Measurements from ENCODE around the gene DNAI7. TPM values are rescaled to one million over a fixed set of nuclear protein-coding genes. Genes with fewer than 3 reads are reported as not detected.

Gene DNAI7, protein sequence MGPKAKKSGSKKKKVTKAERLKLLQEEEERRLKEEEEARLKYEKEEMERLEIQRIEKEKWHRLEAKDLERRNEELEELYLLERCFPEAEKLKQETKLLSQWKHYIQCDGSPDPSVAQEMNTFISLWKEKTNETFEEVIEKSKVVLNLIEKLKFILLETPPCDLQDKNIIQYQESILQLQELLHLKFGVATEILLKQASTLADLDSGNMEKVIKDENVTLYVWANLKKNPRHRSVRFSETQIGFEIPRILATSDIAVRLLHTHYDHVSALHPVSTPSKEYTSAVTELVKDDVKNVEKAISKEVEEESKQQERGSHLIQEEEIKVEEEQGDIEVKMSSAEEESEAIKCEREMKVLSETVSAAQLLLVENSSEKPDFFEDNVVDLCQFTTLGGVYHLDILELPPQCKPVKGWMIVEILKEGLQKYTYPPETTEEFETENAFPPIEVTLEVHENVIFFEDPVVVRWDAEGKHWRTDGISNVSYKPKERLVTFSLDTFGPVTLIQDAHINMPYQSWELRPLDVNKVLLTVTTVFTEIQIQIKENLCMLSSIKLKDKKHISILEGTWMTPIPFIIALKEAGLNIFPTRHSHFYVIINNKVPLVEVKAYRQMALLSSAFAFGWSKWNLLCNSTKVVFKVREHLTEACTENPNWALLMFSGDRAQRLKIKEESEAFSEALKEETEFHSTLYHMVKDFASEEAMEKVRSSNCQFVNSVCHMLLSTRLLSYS
- total RNA-seq: not detected

DNA sequence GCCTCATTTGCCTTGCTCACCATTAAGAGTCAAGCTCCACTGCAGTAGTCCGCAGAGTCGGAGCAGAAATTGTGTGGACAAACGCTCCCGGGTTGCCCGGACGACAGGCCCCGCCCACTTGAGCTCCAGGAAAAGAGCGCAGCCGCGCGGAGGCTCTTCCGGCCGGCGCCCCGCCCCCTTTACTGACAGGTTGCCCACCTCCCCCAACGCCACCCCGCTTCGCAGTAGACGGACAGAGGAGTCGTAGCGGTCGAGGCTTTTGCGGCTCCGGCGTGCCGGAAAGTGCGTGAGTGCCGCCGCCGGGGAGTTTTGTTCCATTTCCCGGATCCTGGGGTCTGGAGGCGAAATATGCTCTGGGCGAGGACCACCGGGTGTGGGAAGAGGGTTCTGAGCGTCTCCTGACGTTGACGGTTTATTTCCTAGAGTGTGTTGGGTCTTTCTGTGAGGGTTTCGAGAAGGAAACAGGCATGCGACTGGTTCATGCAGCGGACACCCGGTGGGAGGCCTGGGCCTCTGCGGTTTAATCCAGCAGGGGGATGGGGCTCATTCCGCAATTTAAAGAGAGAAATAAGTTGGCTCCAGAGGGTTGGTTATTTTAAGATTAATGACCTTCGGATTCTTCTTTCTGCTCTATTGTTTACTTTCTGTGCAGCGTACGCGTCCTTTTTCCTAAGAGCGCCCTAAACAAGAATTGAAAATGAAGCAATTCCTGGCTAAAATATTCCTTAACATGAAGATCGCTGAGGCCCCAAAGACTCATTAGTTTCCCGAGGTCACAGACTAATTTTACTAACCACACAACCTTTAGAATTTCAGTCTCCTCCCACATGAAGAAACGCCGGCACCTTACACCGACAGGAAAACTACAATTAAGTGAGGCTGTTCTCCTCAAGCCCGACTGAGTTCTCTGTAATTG is at the start of gene DNAI7, which contains the start of gene ETFRF1:
Gene DNAI7, minus strand, starts transcription at position 105 of the 916 bp plus-strand sequence. Its CDS starts 82 bp downstream, at position 23.
Gene ETFRF1, plus strand, starts transcription at position 182 of the 916 bp plus-strand sequence. CDS start 8,720 bp downstream, outside the sequence.
- peaks cover 2% of the 10 kb centered on the region for H3K36me3 Mint-ChIP-seq (ENCODE audit: insufficient read depth)
- no peaks in the 10 kb centered on the region for H3K9me3 Mint-ChIP-seq
- H3K4me1 Mint-ChIP-seq (ENCODE audit: low read depth): peaks cover 20% of the 10 kb centered on the region
- peak; percentile 97 to 99 for ATAC-seq
- H3K4me3 Mint-ChIP-seq: peak within 1 kb of the TSS; percentile 87
- DNase-seq: peak; percentile 93
- H3K27me3 Mint-ChIP-seq (ENCODE audit: low read depth): no peaks in the 10 kb centered on the region

DNA sequence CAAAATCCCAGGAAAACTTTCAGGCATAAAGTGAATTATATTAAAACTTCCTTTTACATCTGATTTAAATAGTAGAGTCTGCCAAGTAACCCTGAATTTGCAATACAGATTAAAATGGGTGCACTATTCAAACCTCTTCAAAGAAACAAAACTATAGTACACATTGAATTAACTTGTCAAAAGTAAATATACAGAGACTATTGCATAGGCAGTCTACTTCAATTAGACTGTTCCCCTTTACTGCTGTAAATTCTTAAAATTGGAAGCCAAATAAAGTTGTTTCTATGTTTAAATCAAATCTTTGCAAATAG is 48.7 kb upstream of the DNAI7 start:
- Mint-ChIP-seq H3K4me1 (ENCODE audit: low read depth) (peaks cover 40% of the 10 kb centered on the region), H3K9me3 (no peaks in the 10 kb centered on the region), H3K27me3 (ENCODE audit: low read depth) (no peaks in the 10 kb centered on the region), H3K36me3 (ENCODE audit: insufficient read depth) (peaks cover 24% of the 10 kb centered on the region), H3K4me3 (no peak overlapping the region)
- no peak for ATAC-seq
- DNase-seq: no peak

DNA sequence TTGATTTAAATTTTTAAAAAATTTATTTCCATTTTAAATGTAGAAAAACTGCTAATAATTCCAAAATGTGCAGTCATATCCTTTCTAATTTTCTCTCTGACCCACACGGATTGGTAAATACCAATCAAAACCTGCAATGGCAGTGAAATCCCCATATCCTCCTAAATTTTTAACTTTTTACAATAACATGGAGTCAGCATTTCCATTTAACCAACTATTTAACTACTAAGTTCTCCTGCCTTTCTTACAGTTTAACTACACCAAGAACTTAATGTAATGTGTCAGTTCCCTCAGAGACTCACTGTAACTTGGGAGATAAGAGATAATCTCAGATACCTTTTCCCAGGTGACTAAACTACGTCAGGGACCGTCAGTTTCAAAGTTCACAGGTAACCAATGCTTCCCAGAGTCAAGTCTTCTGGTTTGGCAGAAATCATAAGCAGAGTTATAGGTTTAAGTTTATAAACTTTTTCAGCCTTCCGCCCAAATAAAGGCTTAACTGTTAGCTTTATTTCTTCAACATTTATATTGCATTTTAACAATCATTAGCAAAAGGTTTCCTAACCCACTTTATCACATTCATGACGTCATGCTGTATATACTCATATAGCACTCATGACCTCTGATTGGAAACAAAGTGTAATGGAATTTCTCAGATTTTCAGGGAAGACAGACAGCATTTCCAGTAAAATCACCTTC is 48.2 kb upstream of the DNAI7 start:
- no peak overlapping the region for H3K4me3 Mint-ChIP-seq
- H3K27me3 Mint-ChIP-seq (ENCODE audit: low read depth): no peaks in the 10 kb centered on the region
- no peak for DNase-seq
- H3K36me3 Mint-ChIP-seq (ENCODE audit: insufficient read depth): peaks cover 27% of the 10 kb centered on the region
- no peaks in the 10 kb centered on the region for H3K9me3 Mint-ChIP-seq
- no peak for ATAC-seq
- H3K4me1 Mint-ChIP-seq (ENCODE audit: low read depth): peaks cover 36% of the 10 kb centered on the region

DNA sequence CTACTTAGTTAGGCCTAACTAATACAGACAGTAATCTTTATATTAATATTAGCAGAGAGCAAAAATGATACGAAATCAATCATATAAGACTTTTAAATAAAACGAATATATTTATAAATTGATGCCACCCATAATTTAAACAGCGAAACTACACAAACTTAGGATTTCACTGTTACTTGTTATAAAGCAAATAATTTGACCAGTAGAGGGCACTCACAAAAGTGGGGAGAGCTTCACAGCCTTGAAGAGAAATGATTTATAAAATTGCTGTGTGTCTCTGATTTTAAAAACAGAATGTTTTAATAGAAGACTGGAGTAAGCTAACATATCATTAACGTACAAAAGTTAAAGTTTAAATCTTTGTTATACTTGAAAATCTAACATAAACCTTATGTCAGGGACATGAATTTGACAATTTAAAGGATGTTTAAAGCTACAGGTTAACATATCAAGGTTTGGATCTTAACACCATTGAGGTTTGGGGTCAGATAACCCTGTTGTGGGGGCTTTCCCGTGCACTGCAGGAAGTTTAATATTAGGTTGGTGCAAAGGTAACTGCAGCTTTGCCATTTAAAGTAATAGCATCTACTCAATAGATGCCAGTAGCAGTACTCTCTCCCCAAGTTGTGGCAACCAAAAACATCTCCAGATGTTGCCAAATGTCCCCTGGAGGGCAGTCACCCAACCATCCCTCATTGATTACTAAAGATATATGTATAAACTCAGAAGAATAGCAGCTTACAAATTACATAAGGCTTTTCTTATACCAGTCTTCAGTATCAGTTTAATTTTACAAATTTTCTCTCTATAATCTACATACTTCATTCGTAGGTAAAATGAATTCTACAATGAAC is 46.4 kb upstream of the DNAI7 start:
- Mint-ChIP-seq H3K27me3 (ENCODE audit: low read depth) (no peaks in the 10 kb centered on the region), H3K4me1 (ENCODE audit: low read depth) (peaks cover 30% of the 10 kb centered on the region), H3K36me3 (ENCODE audit: insufficient read depth) (peaks cover 38% of the 10 kb centered on the region), H3K4me3 (no peak overlapping the region), H3K9me3 (no peaks in the 10 kb centered on the region)
- peak; percentile 52 to 63 for ATAC-seq
- no peak for DNase-seq

DNA sequence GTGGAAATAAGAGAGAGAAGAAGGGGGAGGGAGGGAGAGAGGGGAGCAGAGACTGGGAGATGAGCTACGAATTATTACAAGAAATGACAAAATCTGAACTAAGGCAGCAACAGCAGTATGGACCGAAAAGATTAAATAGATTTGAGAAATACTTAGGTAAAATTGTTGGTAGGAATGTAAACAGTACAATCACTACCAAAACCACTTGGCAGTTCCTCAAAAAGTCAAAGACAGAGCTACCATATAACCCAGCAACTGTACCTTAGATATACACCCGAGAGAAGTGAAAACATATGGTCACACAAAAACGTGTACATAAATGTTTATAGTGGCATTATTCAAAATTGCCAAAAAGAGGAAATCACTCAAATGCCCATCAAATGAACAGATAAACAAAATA is 41.7 kb upstream of the DNAI7 start:
- Mint-ChIP-seq H3K9me3 (no peaks in the 10 kb centered on the region), H3K36me3 (ENCODE audit: insufficient read depth) (peaks cover 41% of the 10 kb centered on the region), H3K4me3 (no peak overlapping the region), H3K4me1 (ENCODE audit: low read depth) (peaks cover 20% of the 10 kb centered on the region), H3K27me3 (ENCODE audit: low read depth) (no peaks in the 10 kb centered on the region)
- no peak for ATAC-seq
- DNase-seq: no peak

DNA sequence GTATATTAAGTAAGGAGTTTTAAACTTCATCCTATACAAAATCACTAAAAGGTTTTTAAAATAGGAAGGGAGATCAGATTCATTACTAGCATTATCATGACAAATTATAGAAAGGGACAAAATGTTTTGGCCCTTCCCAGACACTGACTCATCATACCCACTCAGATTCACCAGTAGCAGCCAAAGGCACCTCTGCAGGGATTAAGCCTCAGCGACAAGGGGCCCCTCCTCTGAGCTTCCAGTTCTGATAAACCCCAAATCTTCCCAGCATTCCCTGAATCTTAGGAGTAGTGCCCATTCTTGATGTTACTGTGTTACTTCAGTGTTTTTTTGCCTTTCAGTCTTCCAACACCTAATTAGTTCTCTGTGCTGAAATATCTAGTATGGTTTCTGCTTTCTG is 41.2 kb upstream of the DNAI7 start:
- H3K36me3 Mint-ChIP-seq (ENCODE audit: insufficient read depth): peaks cover 41% of the 10 kb centered on the region
- peaks cover 17% of the 10 kb centered on the region for H3K4me1 Mint-ChIP-seq (ENCODE audit: low read depth)
- no peaks in the 10 kb centered on the region for H3K27me3 Mint-ChIP-seq (ENCODE audit: low read depth)
- no peak overlapping the region for H3K4me3 Mint-ChIP-seq
- DNase-seq (no peak), ATAC-seq (no peak)
- no peaks in the 10 kb centered on the region for H3K9me3 Mint-ChIP-seq

DNA sequence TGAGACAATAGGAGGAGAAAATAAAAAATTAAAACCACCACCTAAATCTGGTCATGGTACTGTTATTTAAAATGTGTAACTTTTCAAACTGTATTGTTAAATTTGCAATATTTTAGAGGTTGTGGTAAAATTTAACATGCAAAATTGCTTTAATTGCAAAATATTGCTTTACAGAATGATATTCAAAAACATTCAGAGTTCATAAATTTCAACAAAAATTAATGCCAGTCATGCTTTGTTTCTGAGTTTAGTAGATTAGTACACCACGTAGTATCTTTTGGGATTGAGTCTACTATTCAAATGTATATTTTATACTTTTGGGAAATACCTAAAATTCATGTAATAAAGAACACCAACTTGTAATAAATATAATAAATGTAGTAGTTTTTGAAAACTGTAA is 18.4 kb upstream of the DNAI7 start:
- Mint-ChIP-seq H3K9me3 (no peaks in the 10 kb centered on the region), H3K4me1 (ENCODE audit: low read depth) (peaks cover 4% of the 10 kb centered on the region)

DNA sequence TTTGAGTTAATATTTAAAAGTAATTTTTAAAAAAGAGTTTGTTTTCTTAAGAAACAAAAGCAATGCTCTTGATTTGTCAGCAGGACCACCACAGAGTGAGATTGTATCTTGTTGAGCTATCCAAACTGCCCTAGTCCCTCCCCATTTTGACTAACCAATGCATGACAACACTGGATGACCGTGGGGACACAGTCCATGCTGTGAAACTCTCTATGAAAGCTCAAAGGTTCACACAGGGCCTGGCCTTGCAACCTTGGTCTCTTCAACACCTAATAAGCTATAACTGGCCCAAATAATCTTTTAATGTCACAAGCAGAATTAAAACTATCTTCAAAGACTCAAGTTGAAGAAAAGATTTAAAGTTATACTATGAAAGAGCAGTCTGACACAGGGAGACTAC is 13.6 kb upstream of the DNAI7 start:
- ATAC-seq (no peak), DNase-seq (no peak)
- peaks cover 9% of the 10 kb centered on the region for H3K36me3 Mint-ChIP-seq (ENCODE audit: insufficient read depth)
- H3K4me1 Mint-ChIP-seq (ENCODE audit: low read depth): peaks cover 6% of the 10 kb centered on the region
- no peaks in the 10 kb centered on the region for H3K9me3 Mint-ChIP-seq
- H3K4me3 Mint-ChIP-seq: no peak overlapping the region
- H3K27me3 Mint-ChIP-seq (ENCODE audit: low read depth): no peaks in the 10 kb centered on the region

More for the DNA sequence above, 18.4 kb upstream of the DNAI7 start:
- no peaks in the 10 kb centered on the region for H3K27me3 Mint-ChIP-seq (ENCODE audit: low read depth)
- no peak overlapping the region for H3K4me3 Mint-ChIP-seq
- no peak for ATAC-seq
- DNase-seq: no peak
- peaks cover 10% of the 10 kb centered on the region for H3K36me3 Mint-ChIP-seq (ENCODE audit: insufficient read depth)

DNA sequence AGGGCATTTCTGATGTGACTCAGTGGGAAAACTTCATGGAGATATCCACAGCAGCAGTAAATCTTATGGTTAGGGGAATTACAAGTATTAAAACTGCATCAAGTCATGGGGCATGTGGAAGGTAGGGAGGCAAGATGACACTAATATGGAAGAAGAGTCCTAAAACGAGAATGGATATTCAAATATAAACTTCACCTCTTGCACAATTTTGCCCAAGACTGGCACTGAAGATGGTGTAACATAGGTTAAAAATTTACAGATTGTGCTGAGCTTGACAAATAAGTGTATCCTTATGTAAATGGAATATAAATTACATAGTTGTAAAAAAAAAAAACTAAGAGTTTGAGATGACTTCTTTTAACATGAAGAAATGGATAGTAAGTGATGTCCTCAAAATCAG is 12.9 kb upstream of the DNAI7 start:
- ATAC-seq (no peak), DNase-seq (no peak)
- H3K36me3 Mint-ChIP-seq (ENCODE audit: insufficient read depth): peaks cover 14% of the 10 kb centered on the region
- no peaks in the 10 kb centered on the region for H3K27me3 Mint-ChIP-seq (ENCODE audit: low read depth)
- no peaks in the 10 kb centered on the region for H3K9me3 Mint-ChIP-seq
- no peak overlapping the region for H3K4me3 Mint-ChIP-seq
- H3K4me1 Mint-ChIP-seq (ENCODE audit: low read depth): peaks cover 9% of the 10 kb centered on the region

DNA sequence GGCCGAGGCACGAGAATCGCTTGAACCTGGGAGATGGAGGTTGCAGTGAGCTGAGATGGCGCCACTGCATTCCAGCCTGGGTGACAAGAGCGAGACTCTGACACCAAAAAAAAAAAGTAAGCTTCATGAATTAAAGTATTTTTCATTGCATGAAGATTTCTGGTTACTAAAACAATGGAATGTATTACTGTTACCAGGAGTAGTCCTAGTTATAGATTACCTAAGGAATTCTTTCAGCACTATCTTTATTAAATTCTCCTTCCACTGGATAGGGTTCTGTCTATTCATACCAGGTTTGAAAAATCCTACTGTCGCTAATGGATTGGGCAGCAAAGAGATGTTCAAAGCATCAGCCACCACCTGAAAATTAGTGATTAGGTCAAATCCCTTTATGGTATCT is 12.5 kb upstream of the DNAI7 start:
- no peaks in the 10 kb centered on the region for H3K9me3 Mint-ChIP-seq
- H3K27me3 Mint-ChIP-seq (ENCODE audit: low read depth): no peaks in the 10 kb centered on the region
- peaks cover 14% of the 10 kb centered on the region for H3K36me3 Mint-ChIP-seq (ENCODE audit: insufficient read depth)
- peaks cover 9% of the 10 kb centered on the region for H3K4me1 Mint-ChIP-seq (ENCODE audit: low read depth)
- ATAC-seq (no peak), DNase-seq (no peak)
- no peak overlapping the region for H3K4me3 Mint-ChIP-seq

DNA sequence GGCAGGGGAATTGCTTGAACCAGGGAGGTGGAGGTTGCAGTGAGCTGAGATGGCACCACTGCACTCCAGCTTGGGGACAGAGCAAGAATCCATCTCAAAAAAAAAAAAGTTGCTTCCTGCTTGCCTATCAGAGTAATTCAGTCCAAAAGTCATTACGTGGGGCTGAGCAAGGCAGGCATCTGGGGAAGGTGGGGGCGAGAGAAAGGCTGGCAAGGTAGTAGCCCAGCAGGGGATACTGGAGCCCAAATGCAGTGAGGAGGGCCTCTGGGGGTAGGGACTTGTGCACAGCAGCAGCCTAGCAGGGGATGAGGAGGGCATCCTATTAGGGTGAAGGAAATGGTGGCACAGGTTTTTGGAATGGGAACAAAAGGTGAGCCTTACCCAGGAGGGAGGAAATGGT is 7.2 kb upstream of the DNAI7 start:
- no peaks in the 10 kb centered on the region for H3K27me3 Mint-ChIP-seq (ENCODE audit: low read depth)
- peaks cover 16% of the 10 kb centered on the region for H3K36me3 Mint-ChIP-seq (ENCODE audit: insufficient read depth)
- no peak overlapping the region for H3K4me3 Mint-ChIP-seq
- H3K4me1 Mint-ChIP-seq (ENCODE audit: low read depth): peaks cover 16% of the 10 kb centered on the region
- ATAC-seq: no peak
- no peak for DNase-seq
- H3K9me3 Mint-ChIP-seq: no peaks in the 10 kb centered on the region

DNA sequence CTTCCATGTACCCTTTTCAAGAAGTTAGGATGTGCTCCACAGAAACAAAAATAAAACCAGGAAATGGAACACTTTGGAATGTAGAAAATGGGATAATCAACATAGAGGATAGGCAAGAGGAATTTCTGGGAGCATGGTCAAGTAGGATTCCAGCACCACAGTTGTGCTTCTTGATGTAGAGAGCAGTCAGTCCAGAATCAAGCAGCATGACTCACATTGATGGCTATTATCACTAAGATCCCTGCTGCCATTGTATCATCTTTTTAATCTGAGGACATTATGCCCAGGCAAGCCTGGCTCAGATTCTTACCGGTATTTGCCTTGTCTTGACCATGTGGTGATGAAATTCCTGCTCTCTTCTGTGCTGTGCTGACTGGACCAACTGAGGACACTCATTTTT is 5.7 kb upstream of the DNAI7 start:
- ATAC-seq: no peak
- DNase-seq: no peak
- Mint-ChIP-seq H3K4me3 (no peak overlapping the region), H3K4me1 (ENCODE audit: low read depth) (peaks cover 22% of the 10 kb centered on the region), H3K9me3 (no peaks in the 10 kb centered on the region), H3K36me3 (ENCODE audit: insufficient read depth) (peaks cover 11% of the 10 kb centered on the region), H3K27me3 (ENCODE audit: low read depth) (no peaks in the 10 kb centered on the region)

DNA sequence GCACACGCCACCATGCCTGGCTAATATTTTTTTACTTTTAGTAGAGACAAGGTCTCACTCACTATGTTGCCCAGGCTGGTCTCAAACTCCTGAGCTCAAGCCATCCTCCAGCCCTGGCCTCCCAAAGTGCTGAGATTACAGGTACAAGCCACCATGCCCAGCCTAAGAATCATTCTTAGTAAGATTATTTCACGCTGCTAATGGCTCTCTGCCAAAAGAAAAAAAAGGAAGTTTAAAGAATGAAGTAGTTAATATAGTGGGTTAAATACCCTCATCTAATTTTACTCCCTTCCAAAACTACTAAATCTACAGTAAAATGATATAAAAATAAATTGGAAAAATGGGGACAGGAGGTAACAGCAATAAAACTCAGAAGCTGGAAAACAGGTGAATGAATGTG is 2.6 kb upstream of the DNAI7 start:
- DNase-seq: no peak
- peaks cover 30% of the 10 kb centered on the region for H3K4me1 Mint-ChIP-seq (ENCODE audit: low read depth)
- no peak overlapping the region for H3K4me3 Mint-ChIP-seq
- peaks cover 6% of the 10 kb centered on the region for H3K36me3 Mint-ChIP-seq (ENCODE audit: insufficient read depth)
- H3K9me3 Mint-ChIP-seq: no peaks in the 10 kb centered on the region
- H3K27me3 Mint-ChIP-seq (ENCODE audit: low read depth): no peaks in the 10 kb centered on the region
- ATAC-seq: no peak

Measured in activated T-cell treated with anti-CD3 and anti-CD28 coated beads, Interleukin-2, amount 50 U/mL, for 4 hours (primary cell).